GM21619 (cell line): ENCODE results near the gene AGPAT4.

ENCODE experiments used
- ATAC-seq: cut with Tn5 transposase; IDR thresholded peaks from one replicate; pipeline ENCODE4 v1.9.1; 2021; ENCODE audit not compliant: unreplicated experiment

The AGPAT4 gene

GRCh38 chr6:161256407-161256806 lies 17.5 kb downstream of the AGPAT4 start:
- ATAC-seq = no peak

GRCh38 chr6:161255518-161255917 lies 18.3 kb downstream of the AGPAT4 start:
- ATAC-seq = no peak

GRCh38 chr6:161254464-161255253 lies 19.2 kb downstream of the AGPAT4 start:
- no peak for ATAC-seq

GRCh38 chr6:161254126-161254463 lies 19.8 kb downstream of the AGPAT4 start:
- no peak for ATAC-seq

GRCh38 chr6:161251345-161251744 lies 22.5 kb downstream of the AGPAT4 start:
- ATAC-seq = no peak

GRCh38 chr6:161249327-161249726 lies 24.5 kb downstream of the AGPAT4 start:
- ATAC-seq = no peak

- ATAC-seq = no peak
These were observed 27.1 kb downstream of the AGPAT4 start for GRCh38 chr6:161246725-161247124.

GRCh38 chr6:161245363-161245762 lies 28.5 kb downstream of the AGPAT4 start:
- ATAC-seq = no peak

GRCh38 chr6:161244725-161245124 lies 29.1 kb downstream of the AGPAT4 start:
- ATAC-seq = no peak

- no peak for ATAC-seq
These were observed 30.8 kb downstream of the AGPAT4 start for GRCh38 chr6:161242779-161243693.

GRCh38 chr6:161242113-161242512 lies 31.7 kb downstream of the AGPAT4 start:
- no peak for ATAC-seq

- no peak for ATAC-seq
These were observed 34.9 kb downstream of the AGPAT4 start for GRCh38 chr6:161239001-161239400.

GRCh38 chr6:161238500-161238899 lies 35.4 kb downstream of the AGPAT4 start:
- ATAC-seq = no peak

GRCh38 chr6:161238081-161238480 lies 35.8 kb downstream of the AGPAT4 start:
- ATAC-seq = no peak

- no peak for ATAC-seq
These were observed 36.7 kb downstream of the AGPAT4 start for GRCh38 chr6:161237176-161237575.

- peak; percentile 75 for ATAC-seq
These were observed 37.9 kb downstream of the AGPAT4 start for GRCh38 chr6:161235776-161236633.

GRCh38 chr6:161233986-161234661 lies 39.7 kb downstream of the AGPAT4 start:
- ATAC-seq = no peak

- ATAC-seq = no peak
These were observed 41.4 kb downstream of the AGPAT4 start for GRCh38 chr6:161232467-161232866.

GRCh38 chr6:161232010-161232409 lies 41.9 kb downstream of the AGPAT4 start:
- no peak for ATAC-seq

GRCh38 chr6:161230339-161230738 lies 43.5 kb downstream of the AGPAT4 start:
- no peak for ATAC-seq
